Measurements from ENCODE around the gene AQP7. TPM values are rescaled to one million over a fixed set of nuclear protein-coding genes. Genes with fewer than 3 reads are reported as not detected.
"Not testable (repeated sequence)": the region's sequence is repeated elsewhere in the genome, so short reads cannot be mapped to it uniquely, and the experiment has no call there.

The AQP7 gene
- total RNA-seq, 1 donor from 2014 or later, result 3.7 TPM

GRCh38 chr9:33372900-33373299 lies 29.5 kb downstream of the AQP7 start:
- Histone ChIP-seq H3K4me1 (peaks cover 21% of the 10 kb centered on the region), H3K27ac (no peak overlapping the region), H3K4me3 (no peak overlapping the region), H3K36me3 (peaks cover 45% of the 10 kb centered on the region), H3K9me3 (no peaks in the 10 kb centered on the region), H3K27me3 (ENCODE audit: low read depth) (no peaks in the 10 kb centered on the region)
- ATAC-seq (peak; percentile 45 to 61), DNase-seq (no peak)
- intact Hi-C loops (cut with DNase I), result no loop called here
- TF ChIP-seq CTCF (IDR thresholded peaks at IDR 0.05), result no peak

GRCh38 chr9:33366979-33367480 lies 35.3 kb downstream of the AQP7 start:
- Histone ChIP-seq H3K36me3 (peaks cover 92% of the 10 kb centered on the region), H3K4me3 (no peak overlapping the region), H3K4me1 (no peaks in the 10 kb centered on the region), H3K9me3 (no peaks in the 10 kb centered on the region), H3K27me3 (ENCODE audit: low read depth) (no peaks in the 10 kb centered on the region), H3K27ac (no peak overlapping the region)
- TF ChIP-seq CTCF (IDR thresholded peaks at IDR 0.05), result no peak
- intact Hi-C loops (cut with DNase I), result no loop called here
- ATAC-seq, result no peak
- no peak for DNase-seq

- H3K27me3 ChIP-seq (ENCODE audit: low read depth); H3K4me1 ChIP-seq; H3K4me3 ChIP-seq; H3K27ac ChIP-seq; DNase-seq; H3K9me3 ChIP-seq; intact Hi-C loops (cut with DNase I); ATAC-seq: not testable (repeated sequence)
- peaks cover 70% of the 10 kb centered on the region for H3K36me3 ChIP-seq
Observed at GRCh38 chr9:33364814-33365213, 37.6 kb downstream of the AQP7 start.

- Histone ChIP-seq H3K9me3 (no peaks in the 10 kb centered on the region), H3K36me3 (peaks cover 64% of the 10 kb centered on the region), H3K27ac (no peak overlapping the region), H3K4me3 (no peak overlapping the region), H3K4me1 (no peaks in the 10 kb centered on the region), H3K27me3 (ENCODE audit: low read depth) (no peaks in the 10 kb centered on the region)
- DNase-seq, result no peak
- intact Hi-C loops (cut with DNase I), result no loop called here
- no peak for ATAC-seq
- TF ChIP-seq CTCF (IDR thresholded peaks at IDR 0.05), result no peak
Observed at GRCh38 chr9:33364127-33364526, 38.2 kb downstream of the AQP7 start.

- ATAC-seq; DNase-seq; H3K27ac ChIP-seq; H3K4me3 ChIP-seq; H3K27me3 ChIP-seq (ENCODE audit: low read depth); intact Hi-C loops (cut with DNase I); H3K9me3 ChIP-seq: not testable (repeated sequence)
- Histone ChIP-seq H3K4me1 (peaks cover 11% of the 10 kb centered on the region), H3K36me3 (peaks cover 24% of the 10 kb centered on the region)
Observed at GRCh38 chr9:33358641-33359040, 43.7 kb downstream of the AQP7 start.

- H3K9me3 ChIP-seq, result no peaks in the 10 kb centered on the region
- H3K4me3 ChIP-seq, result no peak overlapping the region
- H3K4me1 ChIP-seq, result peaks cover 11% of the 10 kb centered on the region
- DNase-seq, result no peak
- no peak for ATAC-seq
- H3K36me3 ChIP-seq, result peaks cover 18% of the 10 kb centered on the region
- no peak overlapping the region for H3K27ac ChIP-seq
- no peak for TF ChIP-seq CTCF (IDR thresholded peaks at IDR 0.05)
- intact Hi-C loops (cut with DNase I), result no loop called here
- H3K27me3 ChIP-seq (ENCODE audit: low read depth), result no peaks in the 10 kb centered on the region
Observed at GRCh38 chr9:33355933-33356332, 46.4 kb downstream of the AQP7 start.
